Thyroid gland (tissue), 4 donors: ENCODE results near the gene LAMB3.

ENCODE experiments used
- POLR2A ChIP-seq, 2 donors: fragments of 450-650 bp; IDR thresholded peaks; one replicate each; pipeline ENCODE4 v1.6.1; 2017; ENCODE audit warnings: antibody characterized with exemption in 2 of 2, mild to moderate bottlenecking in 2 of 2, moderate library complexity in 1 of 2
- TF ChIP-seq, protein P1 (sequence below), 6 experiments: fragments of 200-600 bp in 3 of 6; fragments of 450-650 bp in 3 of 6; sonication (generic) in 3 of 6; IDR thresholded peaks; one replicate each; pipeline ENCODE4 v1.5.1; 2016 to 2019; ENCODE audit warnings: antibody characterized with exemption in 6 of 6, mild to moderate bottlenecking in 2 of 6, inconsistent platforms in 1 of 6, moderate library complexity in 1 of 6

GRCh38 chr1:209675565-209676154 lies 23.4 kb upstream of the LAMB3 start:
- TF ChIP-seq POLR2A (IDR thresholded peaks at IDR 0.05): no peak
- TF ChIP-seq, protein P1, sequence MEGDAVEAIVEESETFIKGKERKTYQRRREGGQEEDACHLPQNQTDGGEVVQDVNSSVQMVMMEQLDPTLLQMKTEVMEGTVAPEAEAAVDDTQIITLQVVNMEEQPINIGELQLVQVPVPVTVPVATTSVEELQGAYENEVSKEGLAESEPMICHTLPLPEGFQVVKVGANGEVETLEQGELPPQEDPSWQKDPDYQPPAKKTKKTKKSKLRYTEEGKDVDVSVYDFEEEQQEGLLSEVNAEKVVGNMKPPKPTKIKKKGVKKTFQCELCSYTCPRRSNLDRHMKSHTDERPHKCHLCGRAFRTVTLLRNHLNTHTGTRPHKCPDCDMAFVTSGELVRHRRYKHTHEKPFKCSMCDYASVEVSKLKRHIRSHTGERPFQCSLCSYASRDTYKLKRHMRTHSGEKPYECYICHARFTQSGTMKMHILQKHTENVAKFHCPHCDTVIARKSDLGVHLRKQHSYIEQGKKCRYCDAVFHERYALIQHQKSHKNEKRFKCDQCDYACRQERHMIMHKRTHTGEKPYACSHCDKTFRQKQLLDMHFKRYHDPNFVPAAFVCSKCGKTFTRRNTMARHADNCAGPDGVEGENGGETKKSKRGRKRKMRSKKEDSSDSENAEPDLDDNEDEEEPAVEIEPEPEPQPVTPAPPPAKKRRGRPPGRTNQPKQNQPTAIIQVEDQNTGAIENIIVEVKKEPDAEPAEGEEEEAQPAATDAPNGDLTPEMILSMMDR (IDR thresholded peaks at IDR 0.05): no peak
